ENCODE measurements around the gene NRIP1.

GRCh38 chr21:15028186-15028585 lies 36.6 kb downstream of the NRIP1 start:
- TF ChIP-seq ZNF274 (IDR thresholded peaks at IDR 0.05; ENCODE audit: borderline replicate concordance, extremely low read depth, low read length) (no peak), BACH1 (IDR thresholded peaks at IDR 0.05; ENCODE audit: low read length) (no peak), POLR2A (IDR thresholded peaks at IDR 0.05; ENCODE audit: control extremely low read depth in 1 of 2, low read depth in 2 of 2, low read length in 2 of 2) (no peak), CTBP2 (IDR thresholded peaks at IDR 0.05; ENCODE audit: borderline replicate concordance, insufficient read depth, insufficient read length, low read length) (no peak), CTCF (IDR thresholded peaks at IDR 0.05; ENCODE audit: control extremely low read depth in 1 of 3, insufficient read depth in 1 of 3, low read depth in 1 of 3, low read length in 3 of 3) (no peak), RXRA (IDR thresholded peaks at IDR 0.05; ENCODE audit: insufficient read depth, low read depth, low read length) (no peak), EP300 (IDR thresholded peaks at IDR 0.05; ENCODE audit: borderline replicate concordance in 1 of 2, low read depth in 2 of 2, low read length in 2 of 2) (no peak), MAX (IDR thresholded peaks at IDR 0.05) (no peak), JUND (IDR thresholded peaks at IDR 0.05; ENCODE audit: low read length) (no peak), PHF8 (conservative IDR thresholded peaks at IDR 0.05; ENCODE audit: low read depth, low read length) (no peak), EZH2 (IDR thresholded peaks at IDR 0.05; ENCODE audit: low read depth, low read length, severe bottlenecking) (no peak)
